Calu3 (cell line): ENCODE measurements around the gene CSMD2. TPM values are rescaled to one million over a fixed set of nuclear protein-coding genes. Genes with fewer than 3 reads are reported as not detected.

Source experiments
- BruUV-seq: library from RNA; stranded (reverse); fragments of 400-500 nt; replicated peaks from 2 replicates; lab custom pipeline; 2021; lab: Mats Ljungman, UMichigan
- CTCF ChIA-PET: fragments of 300-600 bp; sonication (Branson Sonifier 250); formaldehyde crosslinking; loops from one replicate; lab custom pipeline; 2022; ENCODE audit warnings: antibody characterized with exemption; lab: Charles Lee
- DNase-seq: peaks from one replicate; pipeline ENCODE4 v3.0.0; 2022
- H3K27ac Mint-ChIP-seq: one replicate; pipeline ENCODE4 v1.8.0; 2022; ENCODE audit warnings: mixed read lengths; ENCODE audit not compliant: unreplicated experiment
- H3K27me3 Mint-ChIP-seq: one replicate; pipeline ENCODE4 v1.8.0; 2022; ENCODE audit warnings: mixed read lengths; ENCODE audit not compliant: unreplicated experiment
- H3K36me3 Mint-ChIP-seq: one replicate; pipeline ENCODE4 v1.8.0; 2022; ENCODE audit warnings: mild to moderate bottlenecking, moderate library complexity, mixed read lengths; ENCODE audit not compliant: insufficient read depth, unreplicated experiment
- H3K4me1 Mint-ChIP-seq: one replicate; pipeline ENCODE4 v1.8.0; 2022; ENCODE audit warnings: mild to moderate bottlenecking, low read depth, mixed read lengths; ENCODE audit not compliant: unreplicated experiment
- H3K4me3 Mint-ChIP-seq: one replicate; pipeline ENCODE4 v1.8.0; 2022; ENCODE audit warnings: mild to moderate bottlenecking, low read depth, moderate library complexity, mixed read lengths; ENCODE audit not compliant: unreplicated experiment
- H3K9me3 Mint-ChIP-seq: one replicate; pipeline ENCODE4 v1.8.0; 2022; ENCODE audit warnings: low read depth, mixed read lengths; ENCODE audit not compliant: unreplicated experiment
- intact Hi-C: fragments of 100-400 bp; cut with micrococcal nuclease; formaldehyde crosslinking; loops from one replicate; pipeline ENCODE4 v1.10.0; 2022; ENCODE audit not compliant: unreplicated experiment
- total RNA-seq: library from RNA; stranded (reverse); gene quantifications from 2 replicates; pipeline ENCODE4 v1.2.3, GENCODE V29; 2022
- TF ChIP-seq, protein P1 (sequence below): fragments of 200-600 bp; IDR thresholded peaks from one replicate; pipeline ENCODE4 v1.8.0; 2022; ENCODE audit warnings: antibody characterized with exemption; ENCODE audit not compliant: unreplicated experiment

CSMD2 gene
- total RNA-seq, 1 experiment from 2014 or later, result not detected

DNA sequence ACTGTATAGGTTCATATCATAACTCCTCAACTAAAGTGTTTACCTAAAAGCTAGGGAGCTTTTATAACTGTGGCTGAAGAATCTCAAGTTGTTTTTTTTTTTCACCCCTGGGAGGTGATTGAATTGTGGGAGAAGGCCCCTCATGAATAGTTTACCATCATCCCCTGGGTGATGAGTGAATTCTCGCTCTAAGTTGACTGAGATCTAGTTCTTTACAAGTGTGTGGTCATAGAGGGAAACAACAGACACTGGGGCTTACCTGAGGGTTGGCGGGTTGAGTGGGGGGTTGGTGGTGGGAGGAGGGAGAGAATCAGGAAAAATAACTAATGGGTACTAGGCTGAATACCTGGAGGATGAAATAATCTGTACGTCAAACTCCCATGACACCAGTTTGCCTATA lies 700.5 kb downstream of the CSMD2 start:
- DNase-seq, result no peak
- TF ChIP-seq, protein P1, sequence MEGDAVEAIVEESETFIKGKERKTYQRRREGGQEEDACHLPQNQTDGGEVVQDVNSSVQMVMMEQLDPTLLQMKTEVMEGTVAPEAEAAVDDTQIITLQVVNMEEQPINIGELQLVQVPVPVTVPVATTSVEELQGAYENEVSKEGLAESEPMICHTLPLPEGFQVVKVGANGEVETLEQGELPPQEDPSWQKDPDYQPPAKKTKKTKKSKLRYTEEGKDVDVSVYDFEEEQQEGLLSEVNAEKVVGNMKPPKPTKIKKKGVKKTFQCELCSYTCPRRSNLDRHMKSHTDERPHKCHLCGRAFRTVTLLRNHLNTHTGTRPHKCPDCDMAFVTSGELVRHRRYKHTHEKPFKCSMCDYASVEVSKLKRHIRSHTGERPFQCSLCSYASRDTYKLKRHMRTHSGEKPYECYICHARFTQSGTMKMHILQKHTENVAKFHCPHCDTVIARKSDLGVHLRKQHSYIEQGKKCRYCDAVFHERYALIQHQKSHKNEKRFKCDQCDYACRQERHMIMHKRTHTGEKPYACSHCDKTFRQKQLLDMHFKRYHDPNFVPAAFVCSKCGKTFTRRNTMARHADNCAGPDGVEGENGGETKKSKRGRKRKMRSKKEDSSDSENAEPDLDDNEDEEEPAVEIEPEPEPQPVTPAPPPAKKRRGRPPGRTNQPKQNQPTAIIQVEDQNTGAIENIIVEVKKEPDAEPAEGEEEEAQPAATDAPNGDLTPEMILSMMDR, result no peak
- BruUV-seq, result no TSS peak
- CTCF ChIA-PET, result no interaction called here
- Mint-ChIP-seq H3K27ac (no peak overlapping the region), H3K36me3 (no peaks in the 10 kb centered on the region), H3K9me3 (no peaks in the 10 kb centered on the region), H3K4me3 (no peak overlapping the region), H3K27me3 (peaks cover 60% of the 10 kb centered on the region), H3K4me1 (no peaks in the 10 kb centered on the region)
- intact Hi-C loops, result no loop called here

Other genes starting within 250 kb of the CSMD2 start
- not detected in 2 replicates for gene C1orf94, start 11.7 kb upstream of the CSMD2 start, total RNA-seq